Activated CD8-positive, alpha-beta memory T cell treated with anti-CD3 and anti-CD28 coated beads for 36 hours (primary cell): ENCODE measurements around the gene MPRIP. TPM values are rescaled to one million over a fixed set of nuclear protein-coding genes. Genes with fewer than 3 reads are reported as not detected.

Experiments used
- CTCF ChIA-PET: fragments of 350-600 bp; sonication (Branson Sonifier 250); formaldehyde crosslinking; loops from one replicate; lab custom pipeline; 2021; ENCODE audit warnings: antibody characterized with exemption; lab: Charles Lee
- POLR2A ChIA-PET: fragments of 350-600 bp; sonication (Branson Sonifier 250); formaldehyde crosslinking; loops from one replicate; lab custom pipeline; 2021; ENCODE audit warnings: antibody characterized with exemption; lab: Charles Lee
- total RNA-seq, 2 experiments: library from RNA; stranded (reverse); gene quantifications; one replicate each; pipeline ENCODE4 v1.2.3, GENCODE V29; 2021

Gene MPRIP
- total RNA-seq, 2 experiments from 2014 or later = 165 to 172 TPM

- ChIA-PET CTCF (interaction anchor here (1.0 kb wide), 1 partner anchor 95 kb away, joined by 3 read pairs; no protein-coding TSS in a partner anchor), POLR2A (interaction anchor here (0.6 kb wide), 1 partner anchor 87 kb away, joined by 3 read pairs; no protein-coding TSS in a partner anchor)
Observed at GRCh38 chr17:17237026-17237799, 195.0 kb downstream of the MPRIP start, which contains the start of gene FLCN. FLCN (minus strand) TSS chr17:17237168; CDS start chr17:17228137, 9,031 bp downstream.

DNA sequence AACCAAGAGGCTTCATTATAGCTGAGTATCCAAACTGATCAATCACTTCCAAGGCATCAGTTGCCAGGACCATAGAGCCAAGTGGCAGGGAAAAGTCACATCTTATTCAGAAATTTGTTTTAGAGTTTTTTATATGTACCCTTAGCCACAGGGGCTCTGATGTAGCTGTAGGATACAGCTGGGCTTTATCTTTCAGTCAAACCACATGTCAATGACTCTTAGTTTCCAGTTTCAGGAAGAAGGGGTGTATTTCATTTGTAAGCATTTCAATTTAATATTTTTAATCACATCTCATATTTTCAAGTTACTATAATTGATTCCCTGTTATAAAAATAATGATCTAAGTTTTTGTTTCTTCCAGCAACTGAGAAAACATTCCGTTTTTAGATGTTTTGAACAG lies 197.6 kb downstream of the MPRIP start:
- CTCF ChIA-PET = interaction anchor here (0.6 kb wide), 2 partner anchors 20 to 118 kb away, joined by 3 read pairs; no protein-coding TSS in a partner anchor
- POLR2A ChIA-PET = no interaction called here

DNA sequence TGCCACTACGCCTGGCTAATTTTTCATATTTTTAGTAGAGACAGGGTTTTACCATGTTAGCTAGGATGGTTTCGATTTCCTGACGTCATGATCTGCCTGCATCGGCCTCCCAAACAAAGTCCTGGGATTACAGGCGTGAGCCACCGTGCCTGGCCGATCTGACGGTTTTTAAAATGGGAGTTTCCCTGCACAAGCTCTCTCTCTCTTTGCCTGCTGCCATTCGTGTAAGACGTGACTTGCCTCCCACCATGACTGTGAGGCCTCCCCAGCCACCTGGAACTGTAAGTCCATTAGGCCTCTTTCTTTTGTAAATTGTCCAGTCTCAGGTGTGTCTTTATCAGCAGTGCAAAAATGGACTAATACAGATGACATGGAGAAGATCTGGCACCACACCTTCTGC lies 199.4 kb downstream of the MPRIP start:
- POLR2A ChIA-PET = no interaction called here
- CTCF ChIA-PET = no interaction called here

GRCh38 chr17:17242246-17242645 lies 200.0 kb downstream of the MPRIP start:
- ChIA-PET CTCF (no interaction called here), POLR2A (no interaction called here)

Other genes starting within 250 kb of the MPRIP start
- not detected for gene TNFRSF13B, start 70.3 kb upstream of the MPRIP start, total RNA-seq
- 10 to 100 TPM; 22.2 to 23.0 TPM for gene PLD6, start 163.9 kb downstream of the MPRIP start, total RNA-seq
- gene FLCN, start 194.7 kb downstream of the MPRIP start, total RNA-seq = 10 to 100 TPM; 22.2 to 25.7 TPM
- 100 to 1,000 TPM; 136 to 141 TPM for gene COPS3, start 238.8 kb downstream of the MPRIP start, total RNA-seq